GM10248 (cell line): ENCODE results near the gene KIAA1549.

Source experiments
- CTCF ChIA-PET: fragments of 300-600 bp; sonication (Branson Sonifier 250); formaldehyde crosslinking; extraction: SDS; loops from one replicate; lab custom pipeline; 2021; ENCODE audit warnings: antibody characterized with exemption; lab: Yijun Ruan, JAX
- POLR2A ChIA-PET: fragments of 350-650 bp; sonication (Branson Sonifier 250); formaldehyde crosslinking; extraction: SDS; loops from one replicate; lab custom pipeline; 2020; ENCODE audit warnings: antibody characterized with exemption; lab: Yijun Ruan, JAX
- DNase-seq: peaks from one replicate; pipeline ENCODE4 v3.0.0; 2012; ENCODE audit errors: extremely low spot score
- CTCF ChIP-seq: IDR thresholded peaks from 2 replicates; pipeline ENCODE4 v1.5.1; 2012; ENCODE audit warnings: mild to moderate bottlenecking, low read depth; ENCODE audit errors: extremely low read depth, missing control alignments, control extremely low read depth

The KIAA1549 gene

GRCh38 chr7:138918176-138918575 is 63.0 kb downstream of the KIAA1549 start:
- TF ChIP-seq CTCF = no peak

GRCh38 chr7:138917771-138918170 is 63.4 kb downstream of the KIAA1549 start:
- POLR2A ChIA-PET = no interaction called here
- CTCF ChIA-PET = interaction anchor here (1.3 to 1.4 kb wide), 2 partner anchors 20 to 31 kb away, joined by 3 to 4 read pairs; no protein-coding TSS in a partner anchor
- DNase-seq = no peak
- TF ChIP-seq CTCF = no peak

More at GRCh38 chr7:138918176-138918575, 63.0 kb downstream of the KIAA1549 start:
- POLR2A ChIA-PET = no interaction called here
- CTCF ChIA-PET = interaction anchor here (1.4 kb wide), 1 partner anchor 32 kb away, joined by 4 read pairs; no protein-coding TSS in a partner anchor
- no peak for DNase-seq

- TF ChIP-seq CTCF = no peak
- ChIA-PET POLR2A (no interaction called here), CTCF (interaction anchor here (1.3 to 1.4 kb wide), 2 partner anchors 18 to 30 kb away, joined by 3 to 4 read pairs; no protein-coding TSS in a partner anchor)
- DNase-seq = no peak
Measured at GRCh38 chr7:138916731-138917130, 64.5 kb downstream of the KIAA1549 start.

- DNase-seq = no peak
- ChIA-PET POLR2A (no interaction called here), CTCF (interaction anchor here (1.3 kb wide), 1 partner anchor 18 kb away, joined by 3 read pairs; no protein-coding TSS in a partner anchor)
- no peak for TF ChIP-seq CTCF
Measured at GRCh38 chr7:138916275-138916674, 64.9 kb downstream of the KIAA1549 start.

GRCh38 chr7:138913783-138914182 is 67.4 kb downstream of the KIAA1549 start:
- TF ChIP-seq CTCF = no peak
- CTCF ChIA-PET = interaction anchor here (1.0 kb wide), 1 partner anchor 27 kb away, joined by 3 read pairs; no protein-coding TSS in a partner anchor
- no peak for DNase-seq
- POLR2A ChIA-PET = no interaction called here

GRCh38 chr7:138911007-138911406 is 70.2 kb downstream of the KIAA1549 start:
- ChIA-PET CTCF (no interaction called here), POLR2A (no interaction called here)
- TF ChIP-seq CTCF = no peak
- no peak for DNase-seq
